HUES48 (cell line): ENCODE results near the gene IFITM10.

ENCODE experiments used
- H3K27ac ChIP-seq: one replicate; pipeline ENCODE4 v1.7.0; 2013; ENCODE audit warnings: low read depth, low read length, inconsistent platforms
- H3K27me3 ChIP-seq: 2 replicates; pipeline ENCODE4 v1.6.1; 2013; ENCODE audit warnings: mild to moderate bottlenecking, low read length; ENCODE audit not compliant: control insufficient read depth, insufficient read depth
- H3K36me3 ChIP-seq: 2 replicates; pipeline ENCODE4 v1.6.1; 2013; ENCODE audit warnings: low read length; ENCODE audit not compliant: control insufficient read depth, insufficient read depth
- H3K4me1 ChIP-seq: 2 replicates; pipeline ENCODE4 v1.6.1; 2013; ENCODE audit warnings: mild to moderate bottlenecking, low read length; ENCODE audit not compliant: control insufficient read depth, insufficient read depth
- H3K4me3 ChIP-seq: 2 replicates; pipeline ENCODE4 v1.5.1; 2013; ENCODE audit warnings: mild to moderate bottlenecking, low read depth, low read length
- H3K9ac ChIP-seq: 2 replicates; pipeline ENCODE4 v1.6.1; 2013; ENCODE audit warnings: mild to moderate bottlenecking, low read depth, low read length, moderate library complexity
- H3K9me3 ChIP-seq: 2 replicates; pipeline ENCODE4 v1.6.1; 2013; ENCODE audit warnings: low read length; ENCODE audit not compliant: control insufficient read depth, insufficient read depth

Gene IFITM10

DNA sequence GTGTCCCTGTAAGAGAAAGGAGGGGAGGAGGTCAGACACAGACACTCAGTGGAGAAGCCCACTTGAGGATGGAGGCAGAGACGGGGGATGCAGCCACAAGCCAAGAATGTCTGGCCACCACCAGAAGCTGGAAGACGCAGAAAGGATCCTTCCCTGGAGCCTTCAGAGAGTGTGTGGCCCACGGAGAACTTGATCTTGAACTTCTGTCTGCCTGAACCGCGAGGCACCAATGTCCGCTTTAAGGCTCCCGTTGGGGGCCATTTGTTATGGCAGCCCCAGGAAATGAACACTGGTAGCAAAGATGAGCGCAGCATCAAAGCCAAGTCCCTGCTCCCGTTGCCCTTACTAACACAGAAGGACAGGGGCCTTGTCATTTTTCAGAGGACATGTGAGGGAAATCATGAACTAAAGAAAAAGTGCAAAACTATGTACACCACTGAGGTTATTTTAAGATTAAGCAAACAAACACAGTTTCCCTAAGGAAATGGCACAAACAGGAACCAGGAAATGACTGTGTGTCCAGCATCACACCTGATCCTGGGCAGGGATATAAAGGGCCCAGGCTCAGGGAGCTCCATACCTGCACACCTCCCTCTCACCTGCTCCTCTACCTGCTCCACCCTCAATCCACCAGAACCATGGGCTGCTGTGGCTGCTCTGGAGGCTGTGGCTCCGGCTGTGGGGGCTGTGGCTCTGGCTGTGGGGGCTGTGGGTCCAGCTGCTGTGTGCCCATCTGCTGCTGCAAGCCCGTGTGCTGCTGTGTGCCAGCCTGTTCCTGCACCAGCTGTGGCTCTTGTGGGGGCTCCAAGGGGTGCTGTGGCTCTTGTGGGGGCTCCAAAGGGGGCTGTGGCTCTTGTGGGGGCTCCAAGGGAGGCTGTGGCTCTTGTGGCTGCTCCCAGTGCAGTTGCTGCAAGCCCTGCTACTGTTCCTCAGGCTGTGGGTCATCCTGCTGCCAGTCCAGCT, 53.5 kb downstream of the IFITM10 start, which contains the start of gene KRTAP5-6:
TSS of gene KRTAP5-6 (plus strand) at position 588 of the 963 bp plus-strand sequence. CDS start at position 639, 51 bp downstream.
- no peaks in the 10 kb centered on the region for H3K27me3 ChIP-seq
- 0 out of 2 replicates have a peak, but pooled peaks cover 5% of the 10 kb centered on the region for H3K4me1 ChIP-seq
- H3K4me3 ChIP-seq = no peak within 1 kb of the TSS
- no peaks in the 10 kb centered on the region for H3K9me3 ChIP-seq
- H3K27ac ChIP-seq = no peak within 1 kb of the TSS
- no peaks in the 10 kb centered on the region for H3K36me3 ChIP-seq
- H3K9ac ChIP-seq = no peak within 1 kb of the TSS

DNA sequence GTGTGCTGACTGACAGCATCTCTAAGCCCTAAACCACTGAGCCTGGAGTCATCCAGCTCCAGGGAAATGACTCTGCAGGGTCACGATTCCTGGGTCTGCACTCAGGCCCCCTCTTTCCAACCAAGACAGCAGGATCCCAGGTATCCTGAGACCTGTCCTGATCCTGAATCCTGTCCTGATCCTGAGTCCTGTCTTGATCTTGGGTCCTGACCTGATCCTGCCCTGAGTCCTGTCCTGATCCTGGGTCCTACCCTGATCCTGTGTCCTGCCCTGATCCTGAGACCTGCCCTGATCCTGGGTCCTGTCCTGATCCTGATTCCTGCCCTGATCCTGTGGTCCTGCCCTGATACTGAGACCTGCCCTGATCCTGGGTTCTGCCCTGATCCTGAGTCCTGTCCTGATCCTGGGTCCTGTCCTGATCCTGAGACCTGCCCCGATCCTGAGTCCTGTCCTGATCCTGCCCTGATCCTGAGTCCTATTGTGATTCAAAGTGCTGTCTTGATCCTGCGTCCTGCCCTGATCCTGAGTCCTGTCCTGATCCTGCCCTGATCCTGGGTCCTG, 54.8 kb downstream of the IFITM10 start:
- H3K4me1 ChIP-seq = 0 out of 2 replicates have a peak, but pooled peaks cover 5% of the 10 kb centered on the region
- no peaks in the 10 kb centered on the region for H3K9me3 ChIP-seq
- H3K27ac ChIP-seq = no peak overlapping the region
- no peaks in the 10 kb centered on the region for H3K36me3 ChIP-seq
- H3K4me3 ChIP-seq = no peak overlapping the region
- no peaks in the 10 kb centered on the region for H3K27me3 ChIP-seq
- H3K9ac ChIP-seq = no peak overlapping the region

DNA sequence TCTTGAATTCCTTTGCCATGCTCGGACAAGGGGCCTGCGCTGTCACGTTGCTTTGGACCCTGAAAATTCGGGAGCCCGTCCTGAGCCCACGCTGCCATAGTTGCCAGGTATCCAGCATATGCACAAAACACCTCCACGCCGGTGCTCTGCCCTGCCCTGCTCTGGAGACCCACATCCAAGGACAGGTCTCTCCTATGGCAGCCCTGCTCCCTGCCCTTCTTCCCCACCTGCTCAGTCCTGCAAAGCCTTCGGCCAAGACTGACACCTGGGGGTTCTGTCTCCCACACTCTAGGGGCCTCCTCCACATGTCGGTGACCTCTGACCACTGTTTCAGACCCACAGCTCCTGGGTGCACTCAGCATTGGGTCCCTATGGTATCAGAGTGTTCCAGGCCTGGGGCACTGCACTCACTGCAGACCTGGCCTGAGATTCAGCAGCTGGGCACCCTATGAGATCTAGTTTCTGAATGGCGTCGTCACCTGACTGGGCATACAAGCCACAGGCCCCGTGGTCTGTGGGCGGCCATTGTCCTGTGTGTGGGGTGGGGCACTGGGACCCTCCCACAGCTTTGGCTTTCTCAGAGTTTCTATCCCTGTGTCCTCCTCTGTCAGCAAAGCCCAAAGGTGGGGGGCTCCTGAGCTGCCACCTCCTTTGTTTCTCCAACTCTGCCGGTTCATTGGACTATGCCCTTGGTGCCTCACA, 55.4 kb downstream of the IFITM10 start:
- H3K9ac ChIP-seq = no peak overlapping the region
- no peaks in the 10 kb centered on the region for H3K36me3 ChIP-seq
- H3K27ac ChIP-seq = no peak overlapping the region
- no peak overlapping the region for H3K4me3 ChIP-seq
- H3K27me3 ChIP-seq = no peaks in the 10 kb centered on the region
- H3K9me3 ChIP-seq = no peaks in the 10 kb centered on the region
- 0 out of 2 replicates have a peak, but pooled peaks cover 5% of the 10 kb centered on the region for H3K4me1 ChIP-seq

DNA sequence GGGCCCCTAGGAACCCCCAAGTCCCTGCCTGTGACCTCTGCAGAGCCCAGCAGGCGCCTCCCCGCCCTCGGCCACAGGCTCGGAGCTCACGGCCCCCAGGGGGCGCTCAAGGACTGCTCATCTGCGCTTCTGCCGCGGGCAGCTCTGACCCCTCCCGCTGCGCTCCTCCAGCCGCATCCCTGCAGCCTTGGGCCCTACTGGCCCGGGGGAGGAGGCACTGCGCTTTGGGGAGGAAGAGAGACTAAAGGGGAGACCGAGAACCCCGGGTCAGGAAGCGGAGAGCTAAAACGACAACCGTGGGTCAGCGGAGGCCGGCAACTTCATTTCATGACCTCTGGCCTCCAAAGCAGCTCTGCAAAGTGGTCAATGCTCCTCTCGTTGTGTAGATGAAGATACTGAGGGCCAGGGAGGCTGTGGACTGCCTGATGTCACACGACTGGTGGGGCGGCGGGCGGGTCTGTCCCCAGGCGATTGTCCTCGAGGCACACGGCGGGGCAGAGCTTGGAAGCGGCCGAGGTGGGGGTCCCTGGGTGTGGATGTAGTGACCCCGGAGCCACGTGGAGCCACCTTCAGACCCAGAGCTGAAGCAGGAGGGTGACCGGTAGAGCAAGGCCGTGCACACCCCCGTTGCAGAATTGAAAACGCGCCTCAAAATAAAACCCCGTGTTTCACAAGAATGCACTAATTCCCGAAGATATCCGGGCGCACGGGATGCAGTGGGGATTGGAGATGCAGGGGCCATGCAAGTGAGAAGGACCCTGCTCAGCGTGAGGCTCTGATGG, 56.1 kb downstream of the IFITM10 start:
- H3K4me3 ChIP-seq = peak overlapping the region; percentile 53

DNA sequence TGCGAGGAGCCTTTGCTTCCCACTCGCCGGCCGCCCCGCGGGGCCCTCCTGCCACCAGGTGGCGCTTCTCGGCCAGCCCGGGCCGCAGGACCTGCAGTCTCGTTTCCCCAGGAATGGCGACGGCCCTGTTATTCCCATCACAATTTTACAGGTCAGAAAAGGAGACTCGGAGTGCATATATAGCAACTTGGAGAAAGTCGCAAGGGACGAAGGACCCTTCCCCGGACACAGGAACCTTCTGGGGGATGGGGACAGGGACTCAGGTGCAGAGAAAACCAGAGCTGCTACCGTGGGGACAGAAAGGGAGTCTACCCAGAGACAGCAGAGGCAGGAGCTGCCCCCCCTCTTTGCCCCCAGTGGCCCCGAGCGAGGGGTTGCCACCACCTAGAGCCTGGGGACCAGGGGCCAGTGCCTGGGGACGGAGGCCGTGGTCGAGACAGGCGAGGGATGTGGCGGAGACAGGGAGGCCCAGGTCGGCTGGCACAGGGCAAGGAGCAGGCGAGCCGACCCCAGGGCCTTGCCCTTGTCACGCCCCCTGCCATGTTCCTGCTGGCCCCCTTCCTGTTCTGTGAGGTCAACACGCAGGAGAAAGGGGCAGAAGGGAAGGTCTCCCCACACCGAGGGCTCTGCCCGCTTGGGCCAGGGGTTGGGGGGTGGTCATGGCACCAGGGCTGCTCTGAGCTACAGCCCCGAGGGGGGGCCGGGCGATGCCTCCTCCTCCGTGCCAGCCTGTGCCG, 56.9 kb downstream of the IFITM10 start:
- no peak overlapping the region for H3K9ac ChIP-seq

More for the DNA sequence above, 56.1 kb downstream of the IFITM10 start:
- H3K4me1 ChIP-seq = 0 out of 2 replicates have a peak, but pooled peaks cover 5% of the 10 kb centered on the region
- no peaks in the 10 kb centered on the region for H3K27me3 ChIP-seq
- no peaks in the 10 kb centered on the region for H3K36me3 ChIP-seq
- H3K9ac ChIP-seq = no peak overlapping the region
- no peaks in the 10 kb centered on the region for H3K9me3 ChIP-seq
- H3K27ac ChIP-seq = no peak overlapping the region

DNA sequence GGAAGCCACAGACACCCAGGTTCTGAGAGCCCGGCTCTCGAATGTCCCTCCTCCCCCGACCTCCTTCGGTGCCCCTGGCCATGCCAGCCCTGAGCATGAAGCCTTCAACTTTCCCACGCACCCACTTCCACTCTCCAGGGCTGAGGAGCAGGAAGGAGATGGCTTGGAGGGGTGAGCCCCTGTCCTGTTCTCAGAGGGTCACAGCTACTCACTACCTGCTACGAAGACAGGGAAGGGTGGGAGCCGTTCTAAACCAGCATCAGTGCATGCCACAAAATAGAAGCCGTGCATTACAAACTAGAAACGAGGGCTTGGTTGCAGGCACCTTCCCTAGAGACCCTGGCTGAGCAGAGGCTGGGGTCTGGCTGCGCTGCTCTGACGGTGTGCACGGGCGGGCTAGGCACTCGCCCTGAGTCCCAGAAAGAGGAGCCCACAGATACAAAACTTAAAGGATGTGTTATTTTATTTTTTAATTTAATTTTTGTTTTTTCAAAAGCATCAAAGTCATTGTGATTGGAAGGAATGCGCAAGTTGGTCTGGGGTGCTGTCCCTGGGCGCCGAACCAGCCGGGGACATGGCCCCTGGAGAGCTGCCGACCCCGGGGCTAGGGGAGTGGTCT, 57.6 kb downstream of the IFITM10 start:
- no peaks in the 10 kb centered on the region for H3K9me3 ChIP-seq
- no peak overlapping the region for H3K27ac ChIP-seq
- 0 out of 2 replicates have a peak, but pooled peaks cover 5% of the 10 kb centered on the region for H3K4me1 ChIP-seq
- no peak overlapping the region for H3K4me3 ChIP-seq
- no peak overlapping the region for H3K9ac ChIP-seq
- no peaks in the 10 kb centered on the region for H3K36me3 ChIP-seq
- no peaks in the 10 kb centered on the region for H3K27me3 ChIP-seq

More for the DNA sequence above, 56.9 kb downstream of the IFITM10 start:
- no peaks in the 10 kb centered on the region for H3K9me3 ChIP-seq
- H3K4me3 ChIP-seq = peak overlapping the region; percentile 53
- no peaks in the 10 kb centered on the region for H3K36me3 ChIP-seq
- H3K4me1 ChIP-seq = 0 out of 2 replicates have a peak, but pooled peaks cover 5% of the 10 kb centered on the region
- H3K27ac ChIP-seq = no peak overlapping the region
- H3K27me3 ChIP-seq = no peaks in the 10 kb centered on the region

DNA sequence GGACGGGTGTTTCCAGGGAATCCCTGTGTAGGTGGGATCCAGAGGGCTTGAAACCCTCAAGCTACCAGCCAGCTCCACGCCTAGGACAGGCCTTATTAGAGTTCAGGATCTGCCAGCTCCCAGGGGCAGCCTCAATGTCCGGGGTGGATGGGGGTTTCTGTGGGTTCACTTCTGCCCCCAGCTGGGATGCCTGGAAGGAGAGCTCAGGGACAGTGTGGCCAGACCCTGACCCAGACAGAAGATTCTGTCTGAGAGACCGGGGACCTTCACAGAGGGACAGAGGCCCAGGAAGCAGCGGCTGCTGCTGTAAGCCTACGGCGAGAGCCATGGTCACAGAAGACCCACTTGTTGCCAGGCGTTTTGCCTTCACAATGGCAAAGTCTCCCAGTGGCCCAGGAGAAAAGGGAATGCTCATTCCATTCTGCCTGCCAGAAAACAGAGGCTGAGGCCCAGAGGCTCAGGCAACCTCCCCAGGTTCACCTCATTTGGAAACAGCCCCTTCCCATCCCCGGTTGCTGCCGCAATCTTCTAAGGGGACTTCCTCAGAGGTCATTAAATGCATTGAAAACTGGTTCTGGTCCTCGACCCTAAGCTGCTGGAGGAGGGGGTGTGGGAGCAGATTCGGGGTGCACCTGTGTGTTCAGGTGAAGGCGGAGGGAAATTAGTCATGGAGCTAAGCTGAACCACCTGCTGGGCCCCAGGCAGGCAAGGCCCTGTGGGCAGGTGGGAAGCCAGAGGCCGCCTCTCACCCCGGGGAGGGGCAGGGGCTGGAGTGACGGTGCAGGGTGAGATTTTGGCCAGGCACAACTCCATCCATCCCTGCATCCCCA, 58.3 kb downstream of the IFITM10 start:
- H3K27ac ChIP-seq = no peak overlapping the region
- no peaks in the 10 kb centered on the region for H3K27me3 ChIP-seq
- no peaks in the 10 kb centered on the region for H3K9me3 ChIP-seq
- H3K4me3 ChIP-seq = no peak overlapping the region
- no peaks in the 10 kb centered on the region for H3K36me3 ChIP-seq
- H3K4me1 ChIP-seq = 0 out of 2 replicates have a peak, but pooled peaks cover 5% of the 10 kb centered on the region
- H3K9ac ChIP-seq = no peak overlapping the region

DNA sequence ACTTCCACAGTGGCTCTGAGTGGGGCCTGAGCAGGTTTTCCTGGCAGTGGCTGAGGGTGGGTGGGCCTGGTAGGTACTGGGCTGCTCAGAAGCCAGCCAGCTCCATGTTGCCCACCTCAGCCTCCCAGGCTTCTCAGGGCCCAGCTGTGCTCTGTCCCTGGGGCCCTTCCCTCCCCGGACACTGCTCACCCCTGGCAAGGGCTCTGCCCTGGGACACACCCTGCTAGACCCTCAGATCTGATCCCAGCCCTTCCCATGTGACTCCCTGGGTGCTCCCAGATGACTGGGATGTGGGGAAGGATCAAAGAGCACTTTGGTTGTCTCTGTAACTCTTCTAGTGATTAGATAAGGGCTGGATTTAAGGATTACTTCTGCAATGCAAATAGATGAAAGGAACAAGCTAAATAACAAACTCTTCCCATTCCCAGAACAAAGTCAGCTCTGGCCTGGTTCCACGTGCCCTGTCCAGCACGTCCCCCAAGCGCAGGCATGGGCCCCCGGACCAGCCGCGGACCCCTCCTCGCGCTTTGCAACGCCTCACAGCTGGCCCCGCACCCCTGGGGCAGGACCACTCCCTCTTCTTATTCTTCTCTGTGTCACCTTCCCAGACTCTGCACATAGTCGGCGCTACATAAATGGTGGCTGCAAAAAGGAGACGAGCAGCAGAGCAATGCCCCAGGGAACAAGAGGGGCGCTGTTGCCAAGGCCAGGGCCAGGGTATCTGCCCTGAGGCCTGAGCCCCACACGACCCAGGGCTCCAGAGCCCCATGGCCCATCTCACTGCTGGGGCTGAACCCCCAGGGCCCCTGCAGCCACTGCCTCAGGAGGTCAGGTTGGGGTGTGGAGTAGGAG, 59.1 kb downstream of the IFITM10 start:
- no peak overlapping the region for H3K9ac ChIP-seq
- 0 out of 2 replicates have a peak, but pooled peaks cover 5% of the 10 kb centered on the region for H3K4me1 ChIP-seq
- H3K36me3 ChIP-seq = no peaks in the 10 kb centered on the region
- no peak overlapping the region for H3K27ac ChIP-seq
- no peak overlapping the region for H3K4me3 ChIP-seq
- H3K9me3 ChIP-seq = no peaks in the 10 kb centered on the region
- no peaks in the 10 kb centered on the region for H3K27me3 ChIP-seq
